Measurements from ENCODE around the gene OPN1LW. TPM values are rescaled to one million over a fixed set of nuclear protein-coding genes. Genes with fewer than 3 reads are reported as not detected.

The OPN1LW gene
- not detected in 2 replicates for total RNA-seq

GRCh38 chrX:154144010-154144409 is at the start of gene OPN1LW:
Gene OPN1LW, plus strand, starts transcription at chrX:154144243. Its CDS starts 41 bp downstream, at chrX:154144284.

GRCh38 chrX:154097589-154098541 is 46.2 kb upstream of the OPN1LW start, which contains the start of gene MECP2:
Gene MECP2, minus strand, starts transcription at chrX:154097717.

GRCh38 chrX:154182296-154182695 is 38.3 kb downstream of the OPN1LW start, which contains the start of gene OPN1MW:
Gene OPN1MW, plus strand, starts transcription at chrX:154182596. Its CDS starts 82 bp downstream, at chrX:154182678.

Other genes starting within 250 kb of the OPN1LW start
- gene AVPR2, start 239.6 kb upstream of the OPN1LW start, total RNA-seq, result not detected in 2 replicates
- 1.1 and 1.3 TPM in 2 replicates for gene ARHGAP4, start 218.0 kb upstream of the OPN1LW start, total RNA-seq
- 30.6 and 40.2 TPM in 2 replicates for gene NAA10, start 209.2 kb upstream of the OPN1LW start, total RNA-seq
- 2.0 and 2.6 TPM in 2 replicates for gene RENBP, start 199.6 kb upstream of the OPN1LW start, total RNA-seq
- gene HCFC1, start 172.4 kb upstream of the OPN1LW start, total RNA-seq, result 7.4 and 9.2 TPM in 2 replicates
- 6.4 and 8.2 TPM in 2 replicates for gene TMEM187, start 171.5 kb upstream of the OPN1LW start, total RNA-seq
- 42.1 and 93.2 TPM in 2 replicates for gene IRAK1, start 124.3 kb upstream of the OPN1LW start, total RNA-seq
- 20.3 and 21.2 TPM in 2 replicates for gene MECP2, start 46.5 kb upstream of the OPN1LW start, total RNA-seq
- not detected in 2 replicates for gene OPN1MW, start 38.4 kb downstream of the OPN1LW start, total RNA-seq
- not detected in 2 replicates for gene OPN1MW2, start 75.5 kb downstream of the OPN1LW start, total RNA-seq
- gene OPN1MW3, start 113.3 kb downstream of the OPN1LW start, total RNA-seq, result not detected in 2 replicates
- not detected in 2 replicates for gene TEX28, start 150.9 kb downstream of the OPN1LW start, total RNA-seq
- not detected in 2 replicates for gene TKTL1, start 151.6 kb downstream of the OPN1LW start, total RNA-seq
- 1,760 and 2,009 TPM in 2 replicates for gene FLNA, start 230.4 kb downstream of the OPN1LW start, total RNA-seq
- gene EMD, start 235.1 kb downstream of the OPN1LW start, total RNA-seq, result 20.9 and 21.5 TPM in 2 replicates

Data from smooth muscle cell of bladder (primary cell).